Measurements from ENCODE around the gene ID3.

The ID3 gene

DNA sequence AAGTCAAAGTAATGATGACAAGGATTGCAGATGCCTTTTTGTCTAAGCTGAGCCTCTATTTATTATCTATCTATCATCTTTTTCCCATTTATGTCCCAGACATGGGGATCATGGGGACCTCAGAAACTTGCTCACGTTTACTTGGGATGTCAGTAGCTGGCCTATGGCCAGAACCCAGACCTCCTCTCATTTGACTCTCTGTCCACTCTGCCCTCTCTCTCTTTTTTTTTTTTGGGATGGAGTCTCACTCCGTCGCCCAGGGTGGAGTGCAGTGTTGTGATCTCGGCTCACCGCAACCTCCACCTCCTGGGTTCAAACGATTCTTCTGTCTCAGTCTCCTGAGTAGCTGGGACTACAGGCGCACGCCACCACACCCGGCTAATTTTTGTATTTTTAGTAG is 3.7 kb upstream of the ID3 start:
- Histone ChIP-seq H3K9me3 (ENCODE audit: control insufficient read depth, low read length) (no peaks in the 10 kb centered on the region), H3K27ac (peak overlapping the region; percentile 70), H3K9ac (no peak overlapping the region), H2AFZ (no peak overlapping the region), H3K4me3 (ENCODE audit: low read depth, low read length) (no peak overlapping the region), H3K79me2 (no peaks in the 10 kb centered on the region), H3K27me3 (ENCODE audit: control insufficient read depth, insufficient read depth, low read length) (no peaks in the 10 kb centered on the region), H3K36me3 (ENCODE audit: control insufficient read depth, insufficient read depth, low read length) (no peaks in the 10 kb centered on the region), H3K4me2 (ENCODE audit: low read length) (no peak overlapping the region), H3K4me1 (peaks cover 3% of the 10 kb centered on the region)
- TF ChIP-seq, protein P1, sequence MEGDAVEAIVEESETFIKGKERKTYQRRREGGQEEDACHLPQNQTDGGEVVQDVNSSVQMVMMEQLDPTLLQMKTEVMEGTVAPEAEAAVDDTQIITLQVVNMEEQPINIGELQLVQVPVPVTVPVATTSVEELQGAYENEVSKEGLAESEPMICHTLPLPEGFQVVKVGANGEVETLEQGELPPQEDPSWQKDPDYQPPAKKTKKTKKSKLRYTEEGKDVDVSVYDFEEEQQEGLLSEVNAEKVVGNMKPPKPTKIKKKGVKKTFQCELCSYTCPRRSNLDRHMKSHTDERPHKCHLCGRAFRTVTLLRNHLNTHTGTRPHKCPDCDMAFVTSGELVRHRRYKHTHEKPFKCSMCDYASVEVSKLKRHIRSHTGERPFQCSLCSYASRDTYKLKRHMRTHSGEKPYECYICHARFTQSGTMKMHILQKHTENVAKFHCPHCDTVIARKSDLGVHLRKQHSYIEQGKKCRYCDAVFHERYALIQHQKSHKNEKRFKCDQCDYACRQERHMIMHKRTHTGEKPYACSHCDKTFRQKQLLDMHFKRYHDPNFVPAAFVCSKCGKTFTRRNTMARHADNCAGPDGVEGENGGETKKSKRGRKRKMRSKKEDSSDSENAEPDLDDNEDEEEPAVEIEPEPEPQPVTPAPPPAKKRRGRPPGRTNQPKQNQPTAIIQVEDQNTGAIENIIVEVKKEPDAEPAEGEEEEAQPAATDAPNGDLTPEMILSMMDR (IDR thresholded peaks at IDR 0.05), result no peak

DNA sequence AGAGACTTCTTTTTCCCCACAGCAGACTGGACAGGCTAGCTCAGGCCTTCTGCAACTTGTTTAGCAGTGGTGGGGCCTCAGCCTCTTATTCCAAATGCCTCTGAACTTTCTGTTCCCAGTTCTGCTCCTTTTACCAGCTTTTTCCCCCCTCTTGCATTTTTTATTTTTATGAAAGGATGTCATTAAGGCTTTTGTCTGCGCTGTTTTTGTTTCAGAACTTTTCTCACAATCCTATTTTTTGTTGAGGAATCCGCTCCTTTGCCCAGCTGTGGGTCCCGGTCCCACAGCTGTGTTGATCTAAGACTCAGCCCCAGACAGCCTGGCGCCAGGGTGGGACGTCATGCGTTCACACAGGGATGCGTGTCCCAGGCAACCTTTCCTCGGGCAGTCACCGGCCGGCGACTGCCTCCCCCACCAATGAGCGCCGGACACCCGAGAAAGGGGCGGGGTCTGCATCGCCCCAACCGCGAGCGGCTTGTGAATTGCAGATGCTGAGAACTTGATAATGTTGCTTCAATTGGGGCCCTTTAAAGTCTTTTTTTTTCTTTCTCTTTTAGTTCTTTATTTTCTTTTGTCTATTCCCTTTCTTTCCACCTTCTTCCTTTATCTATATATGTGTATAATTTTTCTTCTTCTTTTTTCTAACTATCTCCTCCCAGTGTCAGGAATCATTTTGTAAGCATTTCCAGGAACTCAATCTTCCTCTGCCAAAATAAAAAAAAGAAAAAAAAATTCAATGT is 3.0 kb upstream of the ID3 start:
- TF ChIP-seq, protein P1 (IDR thresholded peaks at IDR 0.05), result no peak
- no peak overlapping the region for H3K9ac ChIP-seq
- no peaks in the 10 kb centered on the region for H3K79me2 ChIP-seq
- no peaks in the 10 kb centered on the region for H3K9me3 ChIP-seq (ENCODE audit: control insufficient read depth, low read length)
- peak overlapping the region; percentile 2 for H3K4me3 ChIP-seq (ENCODE audit: low read depth, low read length)
- H3K27ac ChIP-seq, result peak overlapping the region; percentile 70
- H3K27me3 ChIP-seq (ENCODE audit: control insufficient read depth, insufficient read depth, low read length), result no peaks in the 10 kb centered on the region
- no peaks in the 10 kb centered on the region for H3K36me3 ChIP-seq (ENCODE audit: control insufficient read depth, insufficient read depth, low read length)
- no peak overlapping the region for H2AFZ ChIP-seq
- peak overlapping the region; percentile 24 for H3K4me2 ChIP-seq (ENCODE audit: low read length)
- H3K4me1 ChIP-seq, result peaks cover 3% of the 10 kb centered on the region

DNA sequence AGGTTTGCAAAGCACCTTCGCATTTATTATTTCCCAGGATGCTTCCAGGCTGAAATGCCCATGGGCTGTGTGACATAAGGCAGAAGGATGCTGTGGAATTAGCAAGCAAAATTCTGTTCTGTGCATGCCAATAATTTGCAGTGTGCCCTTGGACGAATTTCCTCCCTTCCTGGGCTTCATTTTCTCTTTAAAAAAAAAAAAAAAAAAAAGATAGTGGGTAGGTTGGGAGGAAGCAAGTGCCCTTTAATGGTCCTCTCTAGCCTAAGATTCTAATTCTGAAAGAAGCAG is 2.5 kb upstream of the ID3 start:
- no peak overlapping the region for H3K9ac ChIP-seq
- H3K4me3 ChIP-seq (ENCODE audit: low read depth, low read length), result no peak overlapping the region

DNA sequence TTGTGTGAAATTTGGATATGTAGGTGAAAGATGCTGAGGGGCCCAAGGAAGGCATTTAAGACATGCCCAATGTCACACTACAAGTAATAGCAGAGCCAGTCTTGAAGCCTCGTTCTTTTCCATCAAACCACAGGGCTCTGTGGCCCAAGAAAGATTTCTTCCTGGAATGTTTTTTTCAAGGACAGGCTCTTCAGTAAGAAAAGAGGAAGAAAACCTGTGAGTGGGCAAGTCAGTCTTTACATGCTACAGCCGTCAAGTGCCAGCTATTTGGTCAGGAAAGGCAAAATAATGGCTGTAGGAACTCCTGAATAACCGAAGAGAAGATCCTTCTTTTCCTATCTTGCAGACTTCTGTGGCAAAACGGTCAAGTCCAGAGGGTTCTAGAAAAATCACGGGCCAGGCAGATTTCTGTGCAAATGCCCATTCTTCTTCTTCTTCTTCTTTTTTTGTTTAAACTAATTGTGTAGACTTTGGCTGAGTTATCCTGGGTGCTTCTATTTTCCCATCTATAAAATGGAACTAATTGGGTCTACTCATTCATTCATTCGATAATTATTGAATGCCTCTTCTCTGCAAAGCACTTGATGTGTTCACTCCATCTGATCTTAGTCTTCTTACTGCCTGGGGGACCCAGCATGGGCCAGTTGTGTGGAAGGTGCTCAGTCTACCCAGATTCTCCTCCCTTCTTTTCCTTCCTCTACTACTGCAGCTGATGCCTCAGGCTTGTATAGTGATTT is 1.9 kb upstream of the ID3 start:
- H3K4me2 ChIP-seq (ENCODE audit: low read length), result peak overlapping the region; percentile 33
- no peaks in the 10 kb centered on the region for H3K79me2 ChIP-seq
- H3K4me1 ChIP-seq, result peaks cover 3% of the 10 kb centered on the region
- TF ChIP-seq, protein P1 (IDR thresholded peaks at IDR 0.05), result no peak
- H3K27me3 ChIP-seq (ENCODE audit: control insufficient read depth, insufficient read depth, low read length), result no peaks in the 10 kb centered on the region
- no peaks in the 10 kb centered on the region for H3K36me3 ChIP-seq (ENCODE audit: control insufficient read depth, insufficient read depth, low read length)
- H3K9me3 ChIP-seq (ENCODE audit: control insufficient read depth, low read length), result no peaks in the 10 kb centered on the region
- H3K27ac ChIP-seq, result peak overlapping the region; percentile 84
- no peak overlapping the region for H2AFZ ChIP-seq
- H3K4me3 ChIP-seq (ENCODE audit: low read depth, low read length), result no peak overlapping the region
- H3K9ac ChIP-seq, result no peak overlapping the region

More for the DNA sequence above, 2.5 kb upstream of the ID3 start:
- Histone ChIP-seq H3K27ac (peak overlapping the region; percentile 49), H3K27me3 (ENCODE audit: control insufficient read depth, insufficient read depth, low read length) (no peaks in the 10 kb centered on the region), H3K36me3 (ENCODE audit: control insufficient read depth, insufficient read depth, low read length) (no peaks in the 10 kb centered on the region), H2AFZ (no peak overlapping the region), H3K4me1 (peaks cover 3% of the 10 kb centered on the region), H3K4me2 (ENCODE audit: low read length) (peak overlapping the region; percentile 33), H3K79me2 (no peaks in the 10 kb centered on the region), H3K9me3 (ENCODE audit: control insufficient read depth, low read length) (no peaks in the 10 kb centered on the region)
- TF ChIP-seq, protein P1 (IDR thresholded peaks at IDR 0.05), result no peak
